ENCODE measurements around the gene ADM5. TPM values are rescaled to one million over a fixed set of nuclear protein-coding genes. Genes with fewer than 3 reads are reported as not detected.
"Not testable (repeated sequence)": the region's sequence is repeated elsewhere in the genome, so short reads cannot be mapped to it uniquely, and the experiment has no call there.

The ADM5 gene
- total RNA-seq, 3 donors from 2014 or later = 1.3 to 2.9 (median 1.4) TPM

- intact Hi-C loops (cut with DNase I; ENCODE audit: low total_unique reads) = no loop called here
- Histone ChIP-seq H3K27me3 (no peaks in the 10 kb centered on the region), H3K27ac (peak overlapping the region in 1 of 2 donors; percentile 38), H3K36me3 (no peaks in the 10 kb centered on the region), H3K4me3 (peak overlapping the region in 2 of 3 donors; percentile 23 to 49), H3K9me3 (no peaks in the 10 kb centered on the region), H3K4me1 (no peaks in the 10 kb centered on the region)
- DNase-seq (ENCODE audit: low spot score in 2 of 2) = peak in 1 of 2 donors; percentile 39
- TF ChIP-seq POLR2AphosphoS5 (IDR thresholded peaks at IDR 0.05) = no peak
- TF ChIP-seq CTCF (IDR thresholded peaks at IDR 0.05) = no peak
- no peak for TF ChIP-seq POLR2A (IDR thresholded peaks at IDR 0.05)
Measured at GRCh38 chr19:49712397-49712859, 23.0 kb downstream of the ADM5 start.

- Histone ChIP-seq H3K27ac (no peak overlapping the region), H3K4me1 (no peaks in the 10 kb centered on the region), H3K4me3 (no peak overlapping the region), H3K27me3 (no peaks in the 10 kb centered on the region), H3K9me3 (no peaks in the 10 kb centered on the region), H3K36me3 (no peaks in the 10 kb centered on the region)
- intact Hi-C loops (cut with DNase I; ENCODE audit: low total_unique reads) = no loop called here
- no peak for DNase-seq (ENCODE audit: low spot score in 2 of 2)
- TF ChIP-seq POLR2A (IDR thresholded peaks at IDR 0.05) (no peak), POLR2AphosphoS5 (IDR thresholded peaks at IDR 0.05) (no peak), CTCF (IDR thresholded peaks at IDR 0.05) (no peak)
Measured at GRCh38 chr19:49713236-49713845, 23.9 kb downstream of the ADM5 start.

- H3K4me1 ChIP-seq = no peaks in the 10 kb centered on the region
- TF ChIP-seq CTCF (IDR thresholded peaks at IDR 0.05) (no peak), POLR2A (IDR thresholded peaks at IDR 0.05) (no peak), POLR2AphosphoS5 (IDR thresholded peaks at IDR 0.05) (no peak)
Measured at GRCh38 chr19:49716154-49716553, 26.8 kb downstream of the ADM5 start.

GRCh38 chr19:49718511-49718910 is 29.1 kb downstream of the ADM5 start:
- H3K4me1 ChIP-seq = no peaks in the 10 kb centered on the region
- DNase-seq (ENCODE audit: low spot score in 2 of 2) = no peak
- no peak overlapping the region for H3K27ac ChIP-seq
- no peaks in the 10 kb centered on the region for H3K27me3 ChIP-seq
- no peaks in the 10 kb centered on the region for H3K36me3 ChIP-seq
- TF ChIP-seq CTCF (IDR thresholded peaks at IDR 0.05) (no peak), POLR2A (IDR thresholded peaks at IDR 0.05) (no peak), POLR2AphosphoS5 (IDR thresholded peaks at IDR 0.05) (no peak)
- H3K9me3 ChIP-seq = no peaks in the 10 kb centered on the region
- H3K4me3 ChIP-seq = peak overlapping the region in 1 of 3 donors; percentile 73
- intact Hi-C loops (cut with DNase I; ENCODE audit: low total_unique reads) = no loop called here

More at GRCh38 chr19:49716154-49716553, 26.8 kb downstream of the ADM5 start:
- Histone ChIP-seq H3K36me3 (no peaks in the 10 kb centered on the region), H3K27ac (no peak overlapping the region), H3K9me3 (no peaks in the 10 kb centered on the region), H3K4me3 (no peak overlapping the region), H3K27me3 (no peaks in the 10 kb centered on the region)
- DNase-seq (ENCODE audit: low spot score in 2 of 2) = no peak
- intact Hi-C loops (cut with DNase I; ENCODE audit: low total_unique reads) = no loop called here

GRCh38 chr19:49718991-49719390 is 29.6 kb downstream of the ADM5 start:
- Histone ChIP-seq H3K27me3 (no peaks in the 10 kb centered on the region), H3K4me3 (no peak overlapping the region), H3K27ac (no peak overlapping the region), H3K36me3 (no peaks in the 10 kb centered on the region), H3K4me1 (no peaks in the 10 kb centered on the region), H3K9me3 (no peaks in the 10 kb centered on the region)
- no peak for TF ChIP-seq POLR2AphosphoS5 (IDR thresholded peaks at IDR 0.05)
- no peak for TF ChIP-seq CTCF (IDR thresholded peaks at IDR 0.05)
- no peak for TF ChIP-seq POLR2A (IDR thresholded peaks at IDR 0.05)
- DNase-seq (ENCODE audit: low spot score in 2 of 2) = no peak
- intact Hi-C loops (cut with DNase I; ENCODE audit: low total_unique reads) = no loop called here

GRCh38 chr19:49719420-49719819 is 30.0 kb downstream of the ADM5 start:
- H3K9me3 ChIP-seq; H3K27me3 ChIP-seq; intact Hi-C loops (cut with DNase I; ENCODE audit: low total_unique reads); H3K4me3 ChIP-seq; H3K4me1 ChIP-seq; H3K27ac ChIP-seq; H3K36me3 ChIP-seq; DNase-seq (ENCODE audit: low spot score in 2 of 2): not testable (repeated sequence)
